HCT116 (cell line): Measurements from ENCODE around the gene TUB. TPM values are rescaled to one million over a fixed set of nuclear protein-coding genes. Genes with fewer than 3 reads are reported as not detected.

Experiments
- ATAC-seq: fragments of 200-7000 bp; cut with Tn5 transposase; 2 replicates; pipeline ENCODE4 v1.9.1; 2020; ENCODE audit warnings: mild to moderate bottlenecking, moderate library complexity
- BruUV-seq: library from RNA; stranded (reverse); fragments of 400-500 nt; replicated peaks from 2 replicates; lab custom pipeline; 2021; lab: Mats Ljungman, UMichigan
- CTCF ChIA-PET: fragments of 300-600 bp; sonication (Branson Sonifier 250); formaldehyde crosslinking; loops from one replicate; lab custom pipeline; 2021; ENCODE audit warnings: antibody characterized with exemption; lab: Charles Lee
- POLR2A ChIA-PET: fragments of 300-600, 350-600 bp; sonication (Branson Sonifier 250); formaldehyde crosslinking; loops from one replicate; lab custom pipeline; 2021; ENCODE audit warnings: antibody characterized with exemption; lab: Charles Lee
- RAD21 ChIA-PET, 2 experiments: fragments of 300-600 bp; sonication (Branson Sonifier 250); formaldehyde crosslinking; loops; one replicate each; lab custom pipeline; 2023; ENCODE audit warnings: low total read pairs in 2 of 2; ENCODE audit not compliant: uncharacterized antibody in 2 of 2, unreplicated experiment in 2 of 2, low non-redundant PET in 1 of 2; lab: Charles Lee
- DNase-seq: peaks from one replicate; pipeline ENCODE4 v3.0.0-alpha.2; 2010; ENCODE audit warnings: low read depth, low spot score
- H2AFZ ChIP-seq: fragments of 200-600 bp; shearing (Covaris generic), sonication (generic); 2 replicates; pipeline ENCODE4 v1.6.1; 2017; ENCODE audit warnings: low read depth, mixed run types, mixed read lengths, antibody characterized with exemption, low read length; ENCODE audit not compliant: poor library complexity, severe bottlenecking
- H3K27ac ChIP-seq: 2 replicates; pipeline ENCODE4 v1.5.1; 2012; ENCODE audit warnings: low read depth, low read length
- H3K27me3 ChIP-seq: fragments of 200-600 bp; sonication (generic); 2 replicates; pipeline ENCODE4 v1.6.1; 2016; ENCODE audit warnings: mixed run types, low read length, mixed read lengths; ENCODE audit not compliant: insufficient read depth
- H3K36me3 ChIP-seq, 2 experiments: fragments of 200-500 bp in 1 of 2; fragments of 200-600 bp in 1 of 2; sonication (Bioruptor generic) in 1 of 2; sonication (generic) in 1 of 2; 2 replicates each; pipeline versions ENCODE4 v1.5.1 to v1.6.1; 2014 to 2016; ENCODE audit warnings: low read length in 2 of 2, inconsistent platforms in 1 of 2, mixed read lengths in 1 of 2, mixed run types in 1 of 2; ENCODE audit not compliant: insufficient read depth in 2 of 2, control insufficient read depth in 1 of 2
- H3K4me1 ChIP-seq, 2 experiments: fragments of 200-600 bp in 1 of 2; sonication (generic) in 1 of 2; 2 replicates each; pipeline versions ENCODE4 v1.5.1 to v1.6.1; 2012 to 2017; ENCODE audit warnings: low read length in 2 of 2, inconsistent platforms in 1 of 2, mild to moderate bottlenecking in 1 of 2, mixed read lengths in 1 of 2, mixed run types in 1 of 2, moderate library complexity in 1 of 2; ENCODE audit not compliant: insufficient read depth in 2 of 2, control insufficient read depth in 1 of 2
- H3K4me2 ChIP-seq: fragments of 200-600 bp; sonication (generic); 2 replicates; pipeline ENCODE4 v1.6.1; 2017; ENCODE audit warnings: mixed run types, low read length, mixed read lengths
- H3K4me3 ChIP-seq, 2 experiments: fragments of 200-600 bp in 1 of 2; sonication (generic) in 1 of 2; replicated peaks in 1 of 2; 2 replicates each; pipeline ENCODE4 v1.5.1; 2011 to 2016; ENCODE audit warnings: low read length in 2 of 2, control low read depth in 1 of 2, low read depth in 1 of 2, mild to moderate bottlenecking in 1 of 2, mixed read lengths in 1 of 2, mixed run types in 1 of 2
- H3K79me2 ChIP-seq: fragments of 200-600 bp; sonication (generic); 2 replicates; pipeline ENCODE4 v1.6.1; 2017; ENCODE audit warnings: mild to moderate bottlenecking, mixed run types, low read length, moderate library complexity, mixed read lengths; ENCODE audit not compliant: insufficient read depth
- H3K9ac ChIP-seq: fragments of 200-600 bp; sonication (generic); 2 replicates; pipeline ENCODE4 v1.6.1; 2016; ENCODE audit warnings: low read length, mixed read lengths
- H3K9me2 ChIP-seq: fragments of 200-600 bp; sonication (generic), shearing (Covaris generic); 2 replicates; pipeline ENCODE4 v1.6.1; 2017; ENCODE audit warnings: mixed run types, mild to moderate bottlenecking, moderate library complexity; ENCODE audit not compliant: insufficient read depth
- H3K9me3 ChIP-seq, 2 experiments: fragments of 200-500 bp in 1 of 2; fragments of 200-600 bp in 1 of 2; sonication (Bioruptor generic) in 1 of 2; sonication (generic) in 1 of 2; 2 replicates each; pipeline ENCODE4 v1.6.1; 2014 to 2017; ENCODE audit warnings: low read length in 2 of 2, mixed read lengths in 2 of 2, inconsistent platforms in 1 of 2, low read depth in 1 of 2, mild to moderate bottlenecking in 1 of 2, mixed run types in 1 of 2, moderate library complexity in 1 of 2; ENCODE audit not compliant: control insufficient read depth in 1 of 2, insufficient read depth in 1 of 2
- H4K20me1 ChIP-seq: fragments of 200-600 bp; sonication (generic), shearing (Covaris generic); 2 replicates; pipeline ENCODE4 v1.6.1; 2017; ENCODE audit warnings: mixed run types, mild to moderate bottlenecking, moderate library complexity; ENCODE audit not compliant: insufficient read depth
- CBX3 ChIP-seq: IDR thresholded peaks from 2 replicates; pipeline ENCODE4 v1.6.1; 2012; ENCODE audit warnings: low read depth
- CEBPB ChIP-seq: IDR thresholded peaks from 2 replicates; pipeline ENCODE4 v1.6.1; 2012; ENCODE audit warnings: low read depth
- CTCF ChIP-seq, 3 experiments: fragments of 200-600 bp in 1 of 3; sonication (generic) in 1 of 3; IDR thresholded peaks in 2 of 3; conservative IDR thresholded peaks in 1 of 3; 2 replicates each; pipeline ENCODE4 v1.5.1; 2012 to 2017; ENCODE audit warnings: low read depth in 2 of 3, low read length in 2 of 3, antibody characterized with exemption in 1 of 3, borderline replicate concordance in 1 of 3, control low read depth in 1 of 3, mild to moderate bottlenecking in 1 of 3, mixed read lengths in 1 of 3, mixed run types in 1 of 3, moderate library complexity in 1 of 3; ENCODE audit not compliant: insufficient read depth in 1 of 3
- EGR1 ChIP-seq: IDR thresholded peaks from 2 replicates; pipeline ENCODE4 v1.6.1; 2012; ENCODE audit warnings: low read depth
- EZH2 ChIP-seq: fragments of 200-600 bp; sonication (generic); IDR thresholded peaks from 2 replicates; pipeline ENCODE4 v1.6.1; 2017; ENCODE audit warnings: antibody characterized with exemption, mixed run types
- FOSL1 ChIP-seq: IDR thresholded peaks from 2 replicates; pipeline ENCODE4 v1.6.1; 2012; ENCODE audit warnings: low read depth
- JUND ChIP-seq: IDR thresholded peaks from 2 replicates; pipeline ENCODE4 v1.6.1; 2012
- MAX ChIP-seq: IDR thresholded peaks from 2 replicates; pipeline ENCODE4 v1.6.1; 2012
- POLR2A ChIP-seq: IDR thresholded peaks from 2 replicates; pipeline ENCODE4 v1.7.0; 2011; ENCODE audit warnings: borderline replicate concordance; ENCODE audit not compliant: insufficient read depth, insufficient read length; ENCODE audit errors: extremely low read depth
- RAD21 ChIP-seq: IDR thresholded peaks from 2 replicates; pipeline ENCODE4 v1.6.1; 2012; ENCODE audit warnings: low read depth, mild to moderate bottlenecking
- SIN3A ChIP-seq: IDR thresholded peaks from 2 replicates; pipeline ENCODE4 v1.6.1; 2012; ENCODE audit warnings: low read depth
- SP1 ChIP-seq: IDR thresholded peaks from 2 replicates; pipeline ENCODE4 v1.6.1; 2012; ENCODE audit warnings: low read depth
- TCF7L2 ChIP-seq: IDR thresholded peaks from 2 replicates; pipeline ENCODE4 v1.7.0; 2011; ENCODE audit warnings: borderline replicate concordance, inconsistent platforms; ENCODE audit not compliant: insufficient read depth, insufficient read length; ENCODE audit errors: extremely low read depth
- YY1 ChIP-seq: IDR thresholded peaks from 2 replicates; pipeline ENCODE4 v1.6.1; 2011; ENCODE audit warnings: low read length, low read depth, moderate library complexity, mild to moderate bottlenecking; ENCODE audit not compliant: insufficient replicate concordance; ENCODE audit errors: extremely low read depth
- ZBTB33 ChIP-seq: IDR thresholded peaks from 2 replicates; pipeline ENCODE4 v1.6.1; 2011; ENCODE audit warnings: mild to moderate bottlenecking, low read length, moderate library complexity; ENCODE audit not compliant: insufficient replicate concordance; ENCODE audit errors: extremely low read depth
- ZFX ChIP-seq: fragments of 450-650 bp; IDR thresholded peaks from 2 replicates; pipeline ENCODE4 v1.6.1; 2017
- ZNF274 ChIP-seq: fragments of 200-500 bp; sonication (Bioruptor generic); IDR thresholded peaks from 2 replicates; pipeline ENCODE4 v1.6.1; 2014; ENCODE audit warnings: mild to moderate bottlenecking, low read depth, low read length, inconsistent platforms
- intact Hi-C: fragments of 100-400 bp; cut with micrococcal nuclease; formaldehyde crosslinking; loops from 2 replicates; pipeline ENCODE4 v1.10.0; 2022
- total RNA-seq: library from RNA; stranded (reverse); gene quantifications from one replicate; pipeline ENCODE4 v1.2.1, GENCODE V29; 2021; ENCODE audit not compliant: unreplicated experiment

Gene TUB
- total RNA-seq, 1 experiment from 2014 or later: 0.02 TPM

- ATAC-seq: no peak
Observed at GRCh38 chr11:8055836-8056526, 25.0 kb upstream of the TUB start.

More at GRCh38 chr11:8055836-8056526, 25.0 kb upstream of the TUB start:
- Histone ChIP-seq H3K27ac (no peak overlapping the region), H3K4me2 (no peak overlapping the region), H3K9me3 (no peaks in the 10 kb centered on the region), H3K9me2 (no peaks in the 10 kb centered on the region), H4K20me1 (no peaks in the 10 kb centered on the region), H3K36me3 (no peaks in the 10 kb centered on the region), H3K27me3 (peaks cover 7% of the 10 kb centered on the region), H2AFZ (no peak overlapping the region), H3K4me3 (no peak overlapping the region), H3K4me1 (no peaks in the 10 kb centered on the region), H3K9ac (no peak overlapping the region), H3K79me2 (no peaks in the 10 kb centered on the region)
- intact Hi-C loops: no loop called here
- ChIA-PET RAD21 (no interaction called here), CTCF (interaction anchor here (1.0 to 1.7 kb wide), 3 partner anchors 18 to 34 kb away, joined by 3 to 5 read pairs (median 4); no protein-coding TSS in a partner anchor), POLR2A (no interaction called here)
- no peak for DNase-seq
- BruUV-seq: no TSS peak
- no peak for TF ChIP-seq EGR1
- no peak for TF ChIP-seq CTCF (IDR thresholded peaks at IDR 0.05 in 2 of 3, conservative IDR thresholded peaks at IDR 0.05 in 1 of 3; ENCODE audit: borderline replicate concordance in 1 of 3, insufficient read depth in 1 of 3, low read depth in 2 of 3, low read length in 2 of 3)
- no peak for TF ChIP-seq RAD21
- no peak for TF ChIP-seq YY1
- no peak for TF ChIP-seq CEBPB
- no peak for TF ChIP-seq ZNF274
- no peak for TF ChIP-seq POLR2A
- no peak for TF ChIP-seq SIN3A
- no peak for TF ChIP-seq ZBTB33
- TF ChIP-seq MAX: no peak
- TF ChIP-seq FOSL1: no peak
- no peak for TF ChIP-seq EZH2
- TF ChIP-seq TCF7L2: no peak
- TF ChIP-seq CBX3: no peak
- no peak for TF ChIP-seq ZFX
- TF ChIP-seq SP1: no peak
- TF ChIP-seq JUND: no peak
